ENCODE data around the gene FAM20A.
A peak's percentile ranks its signal among the peaks of the same experiment; 100 is the strongest.

Gene FAM20A

GRCh38 chr17:68603027-68603426 is 1.9 kb upstream of the FAM20A start:
- TF ChIP-seq CTCF (IDR thresholded peaks at IDR 0.05; ENCODE audit: low read depth, low read length, missing control alignments), result no peak
- DNase-seq (ENCODE audit: low read depth), result no peak
- no peak overlapping the region for H3K4me3 ChIP-seq (ENCODE audit: low read depth, low read length)
- in situ Hi-C loops (cut with HindIII; ENCODE audit: low sequenced_read_pairs), result no loop called here

- in situ Hi-C loops (cut with HindIII; ENCODE audit: low sequenced_read_pairs), result no loop called here
- H3K4me3 ChIP-seq (ENCODE audit: low read depth, low read length), result no peak overlapping the region
- TF ChIP-seq CTCF (IDR thresholded peaks at IDR 0.05; ENCODE audit: low read depth, low read length, missing control alignments), result no peak
- no peak for DNase-seq (ENCODE audit: low read depth)
Observed at GRCh38 chr17:68602289-68602688, 1.1 kb upstream of the FAM20A start.

GRCh38 chr17:68601565-68602288 is 560 bp upstream of the FAM20A start:
- DNase-seq (ENCODE audit: low read depth), result no peak
- in situ Hi-C loops (cut with HindIII; ENCODE audit: low sequenced_read_pairs), result no loop called here
- H3K4me3 ChIP-seq (ENCODE audit: low read depth, low read length), result no peak overlapping the region
- TF ChIP-seq CTCF (IDR thresholded peaks at IDR 0.05; ENCODE audit: low read depth, low read length, missing control alignments), result no peak

GRCh38 chr17:68600067-68600930 is 868 bp downstream of the FAM20A start:
- in situ Hi-C loops (cut with HindIII; ENCODE audit: low sequenced_read_pairs), result no loop called here
- peak overlapping the region; percentile 30 for H3K4me3 ChIP-seq (ENCODE audit: low read depth, low read length)
- no peak for DNase-seq (ENCODE audit: low read depth)
- no peak for TF ChIP-seq CTCF (IDR thresholded peaks at IDR 0.05; ENCODE audit: low read depth, low read length, missing control alignments)

GRCh38 chr17:68599552-68600066 is 1.6 kb downstream of the FAM20A start:
- H3K4me3 ChIP-seq (ENCODE audit: low read depth, low read length), result peak overlapping the region; percentile 30

More at GRCh38 chr17:68599552-68600066, 1.6 kb downstream of the FAM20A start:
- in situ Hi-C loops (cut with HindIII; ENCODE audit: low sequenced_read_pairs), result no loop called here
- no peak for DNase-seq (ENCODE audit: low read depth)
- TF ChIP-seq CTCF (IDR thresholded peaks at IDR 0.05; ENCODE audit: low read depth, low read length, missing control alignments), result no peak

All from astrocyte of the cerebellum (primary cell).